Left ventricle myocardium inferior (tissue), 1 donor: ENCODE measurements around the gene TMEM54. TPM values are rescaled to one million over a fixed set of nuclear protein-coding genes. Genes with fewer than 3 reads are reported as not detected.

Source experiments
- DNase-seq: peaks from one replicate; pipeline ENCODE4 v3.0.0-alpha.2; 2020
- H3K27ac ChIP-seq: fragments of 200-600 bp; replicated peaks from 2 replicates; pipeline ENCODE4 v1.8.0; 2021
- H3K27me3 ChIP-seq: fragments of 200-600 bp; 2 replicates; pipeline ENCODE4 v1.8.0; 2021; ENCODE audit warnings: low read depth
- H3K36me3 ChIP-seq: fragments of 200-600 bp; 2 replicates; pipeline ENCODE4 v1.8.0; 2021
- H3K4me1 ChIP-seq: fragments of 200-600 bp; 2 replicates; pipeline ENCODE4 v1.8.0; 2021
- H3K4me3 ChIP-seq: fragments of 200-600 bp; 2 replicates; pipeline ENCODE4 v1.8.0; 2021; ENCODE audit warnings: mild to moderate bottlenecking, moderate library complexity
- H3K9me3 ChIP-seq: fragments of 200-600 bp; replicated peaks from 2 replicates; pipeline ENCODE4 v1.8.0; 2021
- CTCF ChIP-seq: fragments of 200-600 bp; IDR thresholded peaks from 2 replicates; pipeline ENCODE4 v1.8.0; 2021; ENCODE audit warnings: antibody characterized with exemption, mild to moderate bottlenecking, borderline replicate concordance
- intact Hi-C: fragments of 100-400 bp; cut with micrococcal nuclease; formaldehyde crosslinking; loops from one replicate; pipeline ENCODE4 v1.11.0; 2022
- total RNA-seq: library from RNA; stranded (reverse); fragmentation: NEBNext Ultra II Directional; extraction: Animal tissue kit (Norgen Biotek cat#: 25700); gene quantifications from one replicate; pipeline ENCODE4 v1.2.1, GENCODE V29; 2021
- donor health status: DM: no; HTN: yes; CAD: no; lungs with severe emphysema.

Gene TMEM54
- total RNA-seq, 1 donor from 2014 or later, result 14.2 TPM

- H3K36me3 ChIP-seq, result peaks cover 53% of the 10 kb centered on the region
- H3K27me3 ChIP-seq, result no peaks in the 10 kb centered on the region
- H3K4me3 ChIP-seq, result no peak overlapping the region
- TF ChIP-seq CTCF, result no peak
- intact Hi-C loops, result no loop called here
- no peaks in the 10 kb centered on the region for H3K9me3 ChIP-seq
- peaks cover 38% of the 10 kb centered on the region for H3K4me1 ChIP-seq
- DNase-seq, result no peak
- H3K27ac ChIP-seq, result no peak overlapping the region
These were observed 46.6 kb upstream of the TMEM54 start for GRCh38 chr1:32947669-32948389.

GRCh38 chr1:32946413-32946812 lies 45.2 kb upstream of the TMEM54 start:
- Histone ChIP-seq H3K4me3 (no peak overlapping the region), H3K27ac (no peak overlapping the region), H3K36me3 (peaks cover 67% of the 10 kb centered on the region), H3K9me3 (no peaks in the 10 kb centered on the region), H3K27me3 (no peaks in the 10 kb centered on the region), H3K4me1 (peaks cover 39% of the 10 kb centered on the region)
- intact Hi-C loops, result no loop called here
- TF ChIP-seq CTCF, result no peak
- no peak for DNase-seq

- H3K27ac ChIP-seq, result no peak overlapping the region
- DNase-seq, result no peak
- H3K4me1 ChIP-seq, result peaks cover 43% of the 10 kb centered on the region
- no peak overlapping the region for H3K4me3 ChIP-seq
- H3K9me3 ChIP-seq, result no peaks in the 10 kb centered on the region
- TF ChIP-seq CTCF, result no peak
- intact Hi-C loops, result no loop called here
- no peaks in the 10 kb centered on the region for H3K27me3 ChIP-seq
- peaks cover 75% of the 10 kb centered on the region for H3K36me3 ChIP-seq
These were observed 43.0 kb upstream of the TMEM54 start for GRCh38 chr1:32944180-32944579.

GRCh38 chr1:32939655-32940371 lies 38.6 kb upstream of the TMEM54 start:
- Histone ChIP-seq H3K4me3 (no peak overlapping the region), H3K27me3 (no peaks in the 10 kb centered on the region), H3K36me3 (peaks cover 74% of the 10 kb centered on the region), H3K4me1 (peaks cover 27% of the 10 kb centered on the region), H3K27ac (peak overlapping the region; percentile 47), H3K9me3 (no peaks in the 10 kb centered on the region)
- intact Hi-C loops, result loop anchor here (10.0 kb wide), 2 partner anchors 115 to 145 kb away; partner anchors contain the start of gene AZIN2
- peak; percentile 56 for DNase-seq
- no peak for TF ChIP-seq CTCF

- Histone ChIP-seq H3K36me3 (peaks cover 46% of the 10 kb centered on the region), H3K27me3 (no peaks in the 10 kb centered on the region), H3K4me3 (no peak overlapping the region), H3K9me3 (no peaks in the 10 kb centered on the region), H3K27ac (no peak overlapping the region), H3K4me1 (peaks cover 42% of the 10 kb centered on the region)
- DNase-seq, result no peak
- TF ChIP-seq CTCF, result no peak
- intact Hi-C loops, result loop anchor here (10.0 kb wide), 2 partner anchors 118 to 148 kb away; partner anchors contain the start of gene AZIN2
These were observed 35.9 kb upstream of the TMEM54 start for GRCh38 chr1:32937061-32937460.
